Measurements from ENCODE around the gene MEGF10. TPM values are rescaled to one million over a fixed set of nuclear protein-coding genes. Genes with fewer than 3 reads are reported as not detected.

The MEGF10 gene
- total and polyA plus RNA-seq, 5 donors: 0.25 to 2.7 (median 1.1) TPM

- 80% methylated on average over 3 of the region's 3 CpGs for WGBS
- peaks cover 2% of the 10 kb centered on the region for H3K4me1 ChIP-seq (ENCODE audit: control insufficient read depth, insufficient read depth, low read length)
- ATAC-seq: no peak
These were observed 54.3 kb downstream of the MEGF10 start for GRCh38 chr5:127344931-127345330.

GRCh38 chr5:127351418-127351817 is 60.8 kb downstream of the MEGF10 start:
- Histone ChIP-seq H3K9me3 (ENCODE audit: control insufficient read depth, low read length) (no peaks in the 10 kb centered on the region), H3K27ac (ENCODE audit: low read length) (no peak overlapping the region), H3K4me3 (ENCODE audit: low read length) (no peak overlapping the region), H3K4me1 (ENCODE audit: control insufficient read depth, insufficient read depth, low read length) (no peaks in the 10 kb centered on the region), H3K27me3 (ENCODE audit: control insufficient read depth, insufficient read depth) (no peaks in the 10 kb centered on the region)
- WGBS: 78% methylated on average over 4 of the region's 4 CpGs
- ATAC-seq: no peak
- intact Hi-C loops (cut with DNase I): no loop called here
- no peak for DNase-seq

More at GRCh38 chr5:127344931-127345330, 54.3 kb downstream of the MEGF10 start:
- Histone ChIP-seq H3K9me3 (ENCODE audit: control insufficient read depth, low read length) (no peaks in the 10 kb centered on the region), H3K27me3 (ENCODE audit: control insufficient read depth, insufficient read depth) (no peaks in the 10 kb centered on the region), H3K4me3 (ENCODE audit: low read length) (no peak overlapping the region), H3K27ac (ENCODE audit: low read length) (no peak overlapping the region)
- DNase-seq: no peak
- intact Hi-C loops (cut with DNase I): no loop called here

- Histone ChIP-seq H3K4me1 (ENCODE audit: control insufficient read depth, insufficient read depth, low read length) (no peaks in the 10 kb centered on the region), H3K9me3 (ENCODE audit: control insufficient read depth, low read length) (no peaks in the 10 kb centered on the region), H3K27ac (ENCODE audit: low read length) (no peak overlapping the region), H3K27me3 (ENCODE audit: control insufficient read depth, insufficient read depth) (no peaks in the 10 kb centered on the region), H3K4me3 (ENCODE audit: low read length) (no peak overlapping the region)
- intact Hi-C loops (cut with DNase I): no loop called here
- no peak for DNase-seq
- 96% methylated on average over 2 of the region's 2 CpGs for WGBS
- no peak for ATAC-seq
These were observed 61.5 kb downstream of the MEGF10 start for GRCh38 chr5:127352068-127352467.

GRCh38 chr5:127353327-127353726 is 62.7 kb downstream of the MEGF10 start:
- H3K4me1 ChIP-seq (ENCODE audit: control insufficient read depth, insufficient read depth, low read length): no peaks in the 10 kb centered on the region
- no peaks in the 10 kb centered on the region for H3K27me3 ChIP-seq (ENCODE audit: control insufficient read depth, insufficient read depth)
- no peak for DNase-seq
- WGBS: 70% methylated on average over 5 of the region's 5 CpGs
- intact Hi-C loops (cut with DNase I): no loop called here
- H3K4me3 ChIP-seq (ENCODE audit: low read length): no peak overlapping the region
- H3K27ac ChIP-seq (ENCODE audit: low read length): no peak overlapping the region
- no peaks in the 10 kb centered on the region for H3K9me3 ChIP-seq (ENCODE audit: control insufficient read depth, low read length)
- ATAC-seq: no peak

- no peaks in the 10 kb centered on the region for H3K27me3 ChIP-seq (ENCODE audit: control insufficient read depth, insufficient read depth)
These were observed 63.2 kb downstream of the MEGF10 start for GRCh38 chr5:127353796-127354195.

GRCh38 chr5:127355337-127355736 is 64.7 kb downstream of the MEGF10 start:
- Histone ChIP-seq H3K9me3 (ENCODE audit: control insufficient read depth, low read length) (no peaks in the 10 kb centered on the region), H3K4me3 (ENCODE audit: low read length) (no peak overlapping the region), H3K27me3 (ENCODE audit: control insufficient read depth, insufficient read depth) (no peaks in the 10 kb centered on the region), H3K27ac (ENCODE audit: low read length) (no peak overlapping the region), H3K4me1 (ENCODE audit: control insufficient read depth, insufficient read depth, low read length) (no peaks in the 10 kb centered on the region)
- ATAC-seq (no peak), DNase-seq (no peak)
- intact Hi-C loops (cut with DNase I): no loop called here
- WGBS: 65% methylated on average over 7 of the region's 7 CpGs

More at GRCh38 chr5:127353796-127354195, 63.2 kb downstream of the MEGF10 start:
- ATAC-seq (no peak), DNase-seq (no peak)
- Histone ChIP-seq H3K4me1 (ENCODE audit: control insufficient read depth, insufficient read depth, low read length) (no peaks in the 10 kb centered on the region), H3K27ac (ENCODE audit: low read length) (no peak overlapping the region), H3K9me3 (ENCODE audit: control insufficient read depth, low read length) (no peaks in the 10 kb centered on the region), H3K4me3 (ENCODE audit: low read length) (no peak overlapping the region)
- intact Hi-C loops (cut with DNase I): no loop called here
- 35% methylated on average over 4 of the region's 4 CpGs for WGBS

- Histone ChIP-seq H3K9me3 (ENCODE audit: control insufficient read depth, low read length) (no peaks in the 10 kb centered on the region), H3K27ac (ENCODE audit: low read length) (no peak overlapping the region), H3K27me3 (ENCODE audit: control insufficient read depth, insufficient read depth) (no peaks in the 10 kb centered on the region), H3K4me1 (ENCODE audit: control insufficient read depth, insufficient read depth, low read length) (no peaks in the 10 kb centered on the region), H3K4me3 (ENCODE audit: low read length) (no peak overlapping the region)
- 77% methylated on average over 2 of the region's 2 CpGs for WGBS
- intact Hi-C loops (cut with DNase I): no loop called here
- ATAC-seq (no peak), DNase-seq (no peak)
These were observed 67.7 kb downstream of the MEGF10 start for GRCh38 chr5:127358284-127358683.

GRCh38 chr5:127358740-127359139 is 68.1 kb downstream of the MEGF10 start:
- no peak for ATAC-seq
- 81% methylated on average over 1 of the region's 1 CpG for WGBS
- no peak for DNase-seq
- intact Hi-C loops (cut with DNase I): no loop called here
- Histone ChIP-seq H3K4me3 (ENCODE audit: low read length) (no peak overlapping the region), H3K4me1 (ENCODE audit: control insufficient read depth, insufficient read depth, low read length) (no peaks in the 10 kb centered on the region), H3K9me3 (ENCODE audit: control insufficient read depth, low read length) (no peaks in the 10 kb centered on the region), H3K27me3 (ENCODE audit: control insufficient read depth, insufficient read depth) (no peaks in the 10 kb centered on the region), H3K27ac (ENCODE audit: low read length) (no peak overlapping the region)

- H3K4me3 ChIP-seq (ENCODE audit: low read length): no peak overlapping the region
- ATAC-seq (no peak), DNase-seq (no peak)
- no peaks in the 10 kb centered on the region for H3K27me3 ChIP-seq (ENCODE audit: control insufficient read depth, insufficient read depth)
- intact Hi-C loops (cut with DNase I): no loop called here
- H3K4me1 ChIP-seq (ENCODE audit: control insufficient read depth, insufficient read depth, low read length): no peaks in the 10 kb centered on the region
- no peaks in the 10 kb centered on the region for H3K9me3 ChIP-seq (ENCODE audit: control insufficient read depth, low read length)
- no peak overlapping the region for H3K27ac ChIP-seq (ENCODE audit: low read length)
- 96% methylated on average over 2 of the region's 2 CpGs for WGBS
These were observed 68.9 kb downstream of the MEGF10 start for GRCh38 chr5:127359502-127359901.

- 85% methylated on average over 4 of the region's 4 CpGs for WGBS
- no peak for DNase-seq
- Histone ChIP-seq H3K27me3 (ENCODE audit: control insufficient read depth, insufficient read depth) (no peaks in the 10 kb centered on the region), H3K9me3 (ENCODE audit: control insufficient read depth, low read length) (no peaks in the 10 kb centered on the region), H3K4me1 (ENCODE audit: control insufficient read depth, insufficient read depth, low read length) (no peaks in the 10 kb centered on the region), H3K27ac (ENCODE audit: low read length) (no peak overlapping the region), H3K4me3 (ENCODE audit: low read length) (no peak overlapping the region)
- intact Hi-C loops (cut with DNase I): no loop called here
- ATAC-seq: no peak
These were observed 72.8 kb downstream of the MEGF10 start for GRCh38 chr5:127363403-127363802.

- H3K4me1 ChIP-seq (ENCODE audit: control insufficient read depth, insufficient read depth, low read length): no peaks in the 10 kb centered on the region
- no peaks in the 10 kb centered on the region for H3K27me3 ChIP-seq (ENCODE audit: control insufficient read depth, insufficient read depth)
- WGBS: 85% methylated on average over 1 of the region's 1 CpG
- intact Hi-C loops (cut with DNase I): no loop called here
- no peak overlapping the region for H3K27ac ChIP-seq (ENCODE audit: low read length)
- H3K9me3 ChIP-seq (ENCODE audit: control insufficient read depth, low read length): no peaks in the 10 kb centered on the region
- H3K4me3 ChIP-seq (ENCODE audit: low read length): no peak overlapping the region
- ATAC-seq: no peak
- no peak for DNase-seq
These were observed 76.4 kb downstream of the MEGF10 start for GRCh38 chr5:127367029-127367428.

GRCh38 chr5:127367946-127368465 is 77.4 kb downstream of the MEGF10 start:
- 63% methylated on average over 1 of the region's 1 CpG for WGBS
- no peak for ATAC-seq
- Histone ChIP-seq H3K4me1 (ENCODE audit: control insufficient read depth, insufficient read depth, low read length) (no peaks in the 10 kb centered on the region), H3K4me3 (ENCODE audit: low read length) (no peak overlapping the region), H3K27ac (ENCODE audit: low read length) (no peak overlapping the region), H3K27me3 (ENCODE audit: control insufficient read depth, insufficient read depth) (no peaks in the 10 kb centered on the region), H3K9me3 (ENCODE audit: control insufficient read depth, low read length) (no peaks in the 10 kb centered on the region)
- DNase-seq: no peak
- intact Hi-C loops (cut with DNase I): no loop called here
